HCT116 (cell line): Measurements from ENCODE around the gene POLR3H. TPM values are rescaled to one million over a fixed set of nuclear protein-coding genes. Genes with fewer than 3 reads are reported as not detected.

ENCODE experiments used
- ATAC-seq: fragments of 200-7000 bp; cut with Tn5 transposase; 2 replicates; pipeline ENCODE4 v1.9.1; 2020; ENCODE audit warnings: mild to moderate bottlenecking, moderate library complexity
- BruUV-seq: library from RNA; stranded (reverse); fragments of 400-500 nt; replicated peaks from 2 replicates; lab custom pipeline; 2021; lab: Mats Ljungman, UMichigan
- CTCF ChIA-PET: fragments of 300-600 bp; sonication (Branson Sonifier 250); formaldehyde crosslinking; loops from one replicate; lab custom pipeline; 2021; ENCODE audit warnings: antibody characterized with exemption; lab: Charles Lee
- POLR2A ChIA-PET: fragments of 300-600, 350-600 bp; sonication (Branson Sonifier 250); formaldehyde crosslinking; loops from one replicate; lab custom pipeline; 2021; ENCODE audit warnings: antibody characterized with exemption; lab: Charles Lee
- RAD21 ChIA-PET, 2 experiments: fragments of 300-600 bp; sonication (Branson Sonifier 250); formaldehyde crosslinking; loops; one replicate each; lab custom pipeline; 2023; ENCODE audit warnings: low total read pairs in 2 of 2; ENCODE audit not compliant: uncharacterized antibody in 2 of 2, unreplicated experiment in 2 of 2, low non-redundant PET in 1 of 2; lab: Charles Lee
- DNase-seq: peaks from one replicate; pipeline ENCODE4 v3.0.0-alpha.2; 2010; ENCODE audit warnings: low read depth, low spot score
- H2AFZ ChIP-seq: fragments of 200-600 bp; shearing (Covaris generic), sonication (generic); 2 replicates; pipeline ENCODE4 v1.6.1; 2017; ENCODE audit warnings: low read depth, mixed run types, mixed read lengths, antibody characterized with exemption, low read length; ENCODE audit not compliant: poor library complexity, severe bottlenecking
- H3K27ac ChIP-seq: 2 replicates; pipeline ENCODE4 v1.5.1; 2012; ENCODE audit warnings: low read depth, low read length
- H3K27me3 ChIP-seq: fragments of 200-600 bp; sonication (generic); 2 replicates; pipeline ENCODE4 v1.6.1; 2016; ENCODE audit warnings: mixed run types, low read length, mixed read lengths; ENCODE audit not compliant: insufficient read depth
- H3K36me3 ChIP-seq, 2 experiments: fragments of 200-500 bp in 1 of 2; fragments of 200-600 bp in 1 of 2; sonication (Bioruptor generic) in 1 of 2; sonication (generic) in 1 of 2; 2 replicates each; pipeline versions ENCODE4 v1.5.1 to v1.6.1; 2014 to 2016; ENCODE audit warnings: low read length in 2 of 2, inconsistent platforms in 1 of 2, mixed read lengths in 1 of 2, mixed run types in 1 of 2; ENCODE audit not compliant: insufficient read depth in 2 of 2, control insufficient read depth in 1 of 2
- H3K4me1 ChIP-seq, 2 experiments: fragments of 200-600 bp in 1 of 2; sonication (generic) in 1 of 2; 2 replicates each; pipeline versions ENCODE4 v1.5.1 to v1.6.1; 2012 to 2017; ENCODE audit warnings: low read length in 2 of 2, inconsistent platforms in 1 of 2, mild to moderate bottlenecking in 1 of 2, mixed read lengths in 1 of 2, mixed run types in 1 of 2, moderate library complexity in 1 of 2; ENCODE audit not compliant: insufficient read depth in 2 of 2, control insufficient read depth in 1 of 2
- H3K4me2 ChIP-seq: fragments of 200-600 bp; sonication (generic); 2 replicates; pipeline ENCODE4 v1.6.1; 2017; ENCODE audit warnings: mixed run types, low read length, mixed read lengths
- H3K4me3 ChIP-seq, 2 experiments: fragments of 200-600 bp in 1 of 2; sonication (generic) in 1 of 2; replicated peaks in 1 of 2; 2 replicates each; pipeline ENCODE4 v1.5.1; 2011 to 2016; ENCODE audit warnings: low read length in 2 of 2, control low read depth in 1 of 2, low read depth in 1 of 2, mild to moderate bottlenecking in 1 of 2, mixed read lengths in 1 of 2, mixed run types in 1 of 2
- H3K79me2 ChIP-seq: fragments of 200-600 bp; sonication (generic); 2 replicates; pipeline ENCODE4 v1.6.1; 2017; ENCODE audit warnings: mild to moderate bottlenecking, mixed run types, low read length, moderate library complexity, mixed read lengths; ENCODE audit not compliant: insufficient read depth
- H3K9ac ChIP-seq: fragments of 200-600 bp; sonication (generic); 2 replicates; pipeline ENCODE4 v1.6.1; 2016; ENCODE audit warnings: low read length, mixed read lengths
- H3K9me2 ChIP-seq: fragments of 200-600 bp; sonication (generic), shearing (Covaris generic); 2 replicates; pipeline ENCODE4 v1.6.1; 2017; ENCODE audit warnings: mixed run types, mild to moderate bottlenecking, moderate library complexity; ENCODE audit not compliant: insufficient read depth
- H3K9me3 ChIP-seq, 2 experiments: fragments of 200-500 bp in 1 of 2; fragments of 200-600 bp in 1 of 2; sonication (Bioruptor generic) in 1 of 2; sonication (generic) in 1 of 2; 2 replicates each; pipeline ENCODE4 v1.6.1; 2014 to 2017; ENCODE audit warnings: low read length in 2 of 2, mixed read lengths in 2 of 2, inconsistent platforms in 1 of 2, low read depth in 1 of 2, mild to moderate bottlenecking in 1 of 2, mixed run types in 1 of 2, moderate library complexity in 1 of 2; ENCODE audit not compliant: control insufficient read depth in 1 of 2, insufficient read depth in 1 of 2
- H4K20me1 ChIP-seq: fragments of 200-600 bp; sonication (generic), shearing (Covaris generic); 2 replicates; pipeline ENCODE4 v1.6.1; 2017; ENCODE audit warnings: mixed run types, mild to moderate bottlenecking, moderate library complexity; ENCODE audit not compliant: insufficient read depth
- CBX3 ChIP-seq: IDR thresholded peaks from 2 replicates; pipeline ENCODE4 v1.6.1; 2012; ENCODE audit warnings: low read depth
- CEBPB ChIP-seq: IDR thresholded peaks from 2 replicates; pipeline ENCODE4 v1.6.1; 2012; ENCODE audit warnings: low read depth
- EGR1 ChIP-seq: IDR thresholded peaks from 2 replicates; pipeline ENCODE4 v1.6.1; 2012; ENCODE audit warnings: low read depth
- EZH2 ChIP-seq: fragments of 200-600 bp; sonication (generic); IDR thresholded peaks from 2 replicates; pipeline ENCODE4 v1.6.1; 2017; ENCODE audit warnings: antibody characterized with exemption, mixed run types
- EZH2phosphoT487 ChIP-seq: fragments of 200-600 bp; IDR thresholded peaks from 2 replicates; pipeline ENCODE4 v1.6.1; 2018; ENCODE audit warnings: antibody characterized with exemption, borderline replicate concordance
- FOSL1 ChIP-seq: IDR thresholded peaks from 2 replicates; pipeline ENCODE4 v1.6.1; 2012; ENCODE audit warnings: low read depth
- JUND ChIP-seq: IDR thresholded peaks from 2 replicates; pipeline ENCODE4 v1.6.1; 2012
- MAX ChIP-seq: IDR thresholded peaks from 2 replicates; pipeline ENCODE4 v1.6.1; 2012
- POLR2A ChIP-seq: IDR thresholded peaks from 2 replicates; pipeline ENCODE4 v1.7.0; 2011; ENCODE audit warnings: borderline replicate concordance; ENCODE audit not compliant: insufficient read depth, insufficient read length; ENCODE audit errors: extremely low read depth
- POLR2AphosphoS5 ChIP-seq: IDR thresholded peaks from 2 replicates; pipeline ENCODE4 v1.6.1; 2011; ENCODE audit warnings: mild to moderate bottlenecking, low read depth, low read length, moderate library complexity
- RAD21 ChIP-seq: IDR thresholded peaks from 2 replicates; pipeline ENCODE4 v1.6.1; 2012; ENCODE audit warnings: low read depth, mild to moderate bottlenecking
- SIN3A ChIP-seq: IDR thresholded peaks from 2 replicates; pipeline ENCODE4 v1.6.1; 2012; ENCODE audit warnings: low read depth
- SP1 ChIP-seq: IDR thresholded peaks from 2 replicates; pipeline ENCODE4 v1.6.1; 2012; ENCODE audit warnings: low read depth
- SRF ChIP-seq: IDR thresholded peaks from 2 replicates; pipeline ENCODE4 v1.6.1; 2012; ENCODE audit warnings: low read depth
- TCF7L2 ChIP-seq: IDR thresholded peaks from 2 replicates; pipeline ENCODE4 v1.7.0; 2011; ENCODE audit warnings: borderline replicate concordance, inconsistent platforms; ENCODE audit not compliant: insufficient read depth, insufficient read length; ENCODE audit errors: extremely low read depth
- YY1 ChIP-seq: IDR thresholded peaks from 2 replicates; pipeline ENCODE4 v1.6.1; 2011; ENCODE audit warnings: low read length, low read depth, moderate library complexity, mild to moderate bottlenecking; ENCODE audit not compliant: insufficient replicate concordance; ENCODE audit errors: extremely low read depth
- ZBTB33 ChIP-seq: IDR thresholded peaks from 2 replicates; pipeline ENCODE4 v1.6.1; 2011; ENCODE audit warnings: mild to moderate bottlenecking, low read length, moderate library complexity; ENCODE audit not compliant: insufficient replicate concordance; ENCODE audit errors: extremely low read depth
- intact Hi-C: fragments of 100-400 bp; cut with micrococcal nuclease; formaldehyde crosslinking; loops from 2 replicates; pipeline ENCODE4 v1.10.0; 2022
- total RNA-seq: library from RNA; stranded (reverse); gene quantifications from one replicate; pipeline ENCODE4 v1.2.1, GENCODE V29; 2021; ENCODE audit not compliant: unreplicated experiment

The POLR3H gene
- total RNA-seq, 1 experiment from 2014 or later, result 62.1 TPM

DNA sequence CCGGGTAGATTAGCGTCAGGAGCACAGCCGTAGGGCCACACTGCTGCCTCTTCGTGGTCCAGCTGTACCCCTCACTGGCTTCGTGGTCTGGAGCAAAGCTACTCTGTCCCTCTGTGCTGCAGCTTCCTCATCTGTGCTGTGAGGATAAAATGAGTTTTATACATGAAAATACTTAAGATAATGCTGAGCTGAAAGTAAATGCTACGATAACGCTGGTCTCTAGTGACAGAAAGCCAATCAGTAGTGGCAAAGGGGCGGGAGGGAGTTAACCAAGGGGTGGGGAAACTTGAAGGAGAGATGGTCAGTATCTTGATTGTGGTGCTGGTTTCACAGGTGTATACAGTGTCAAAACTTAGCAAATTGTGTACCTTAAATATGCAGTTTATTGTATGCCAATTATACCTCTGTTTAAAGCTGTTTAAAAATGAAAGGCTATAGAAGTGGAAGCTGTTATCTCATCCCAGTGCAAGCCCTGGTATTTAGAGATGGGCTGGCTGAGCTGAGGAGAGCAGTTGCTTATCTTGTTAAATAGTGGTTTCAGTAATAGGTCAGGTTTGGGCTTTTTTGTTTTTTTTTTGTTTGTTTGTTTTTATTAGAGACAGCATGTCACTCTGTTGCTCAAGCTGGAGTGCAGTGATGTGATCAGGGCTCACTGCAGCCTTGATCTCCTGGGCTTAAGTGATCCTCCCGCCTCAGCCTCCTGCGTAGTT, 38.6 kb downstream of the POLR3H start:
- no peak overlapping the region for H3K4me3 ChIP-seq
- no peak overlapping the region for H3K27ac ChIP-seq
- no peaks in the 10 kb centered on the region for H3K9me2 ChIP-seq
- peaks cover 6 to 20% of the 10 kb centered on the region in 2 experiments; a peak in 3 of 4 replicates for H3K36me3 ChIP-seq
- DNase-seq (no peak), ATAC-seq (no peak)
- H3K9ac ChIP-seq, result no peak overlapping the region
- ChIA-PET RAD21 (interaction anchor here in 1 of 2 experiments (1.0 kb wide), 1 partner anchor 12 kb away, joined by 5 read pairs; no protein-coding TSS in a partner anchor), CTCF (no interaction called here), POLR2A (no interaction called here)
- intact Hi-C loops, result no loop called here
- no peaks in the 10 kb centered on the region for H3K27me3 ChIP-seq
- no peak overlapping the region for H3K4me2 ChIP-seq
- no peak overlapping the region for H2AFZ ChIP-seq
- no peaks in the 10 kb centered on the region for H3K9me3 ChIP-seq
- no peaks in the 10 kb centered on the region for H3K4me1 ChIP-seq
- no peaks in the 10 kb centered on the region for H4K20me1 ChIP-seq
- BruUV-seq, result no TSS peak
- peaks cover 30% of the 10 kb centered on the region for H3K79me2 ChIP-seq
- TF ChIP-seq CEBPB (no peak), MAX (no peak), SIN3A (no peak), SP1 (no peak)

DNA sequence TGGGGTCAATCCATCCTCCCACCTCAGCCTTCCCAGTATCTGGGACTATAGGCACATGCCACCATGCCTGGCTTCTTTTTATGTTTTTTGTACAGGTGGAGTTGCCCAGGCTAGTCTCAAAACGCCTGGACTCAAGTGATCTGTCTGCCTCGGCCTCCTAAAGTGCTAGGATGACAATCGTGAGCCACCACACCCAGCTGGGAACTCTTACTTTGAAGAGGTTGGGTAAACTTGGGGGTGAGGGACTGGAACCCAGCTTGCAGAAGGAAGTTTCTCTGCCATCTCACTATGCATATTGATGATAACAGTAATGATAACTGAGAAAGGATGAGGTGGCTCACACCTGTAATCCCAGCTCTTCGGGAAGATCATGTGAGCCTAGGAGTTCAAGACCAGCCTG, 39.5 kb downstream of the POLR3H start:
- no peaks in the 10 kb centered on the region for H3K9me2 ChIP-seq
- intact Hi-C loops, result no loop called here
- no TSS peak for BruUV-seq
- no peak overlapping the region for H2AFZ ChIP-seq
- ChIA-PET RAD21 (interaction anchor here in 1 of 2 experiments (1.0 kb wide), 1 partner anchor 13 kb away, joined by 5 read pairs; no protein-coding TSS in a partner anchor), CTCF (no interaction called here), POLR2A (no interaction called here)
- H3K27ac ChIP-seq, result no peak overlapping the region
- no peak overlapping the region for H3K4me3 ChIP-seq
- H4K20me1 ChIP-seq, result no peaks in the 10 kb centered on the region
- H3K4me1 ChIP-seq, result no peaks in the 10 kb centered on the region
- peaks cover 31% of the 10 kb centered on the region for H3K79me2 ChIP-seq
- H3K4me2 ChIP-seq, result no peak overlapping the region
- no peak for DNase-seq
- H3K9ac ChIP-seq, result no peak overlapping the region
- peaks cover 6 to 20% of the 10 kb centered on the region in 2 experiments; a peak in 3 of 4 replicates for H3K36me3 ChIP-seq
- no peak for ATAC-seq
- no peaks in the 10 kb centered on the region for H3K27me3 ChIP-seq
- H3K9me3 ChIP-seq, result no peaks in the 10 kb centered on the region
- no peak for TF ChIP-seq TCF7L2
- no peak for TF ChIP-seq FOSL1
- no peak for TF ChIP-seq YY1
- no peak for TF ChIP-seq EZH2
- TF ChIP-seq SRF, result no peak
- TF ChIP-seq EGR1, result no peak
- no peak for TF ChIP-seq POLR2AphosphoS5
- no peak for TF ChIP-seq ZBTB33
- TF ChIP-seq MAX, result no peak
- TF ChIP-seq RAD21, result no peak
- TF ChIP-seq POLR2A, result no peak
- TF ChIP-seq EZH2phosphoT487, result no peak
- no peak for TF ChIP-seq CBX3
- TF ChIP-seq JUND, result no peak
- no peak for TF ChIP-seq SP1
